ENCODE results near the gene KEL.

The KEL gene

GRCh38 chr7:142913566-142913965 is 48.6 kb downstream of the KEL start:
- Histone ChIP-seq H2AFZ (ENCODE audit: low read depth, low read length) (no peak overlapping the region), H3K79me1 (replicated peaks; ENCODE audit: low read length, poor library complexity, severe bottlenecking) (no peaks in the 10 kb centered on the region), H3K4me3 (ENCODE audit: insufficient read depth in 1 of 2, low read depth in 1 of 2, low read length in 2 of 2) (no peak overlapping the region), H4K8ac (ENCODE audit: low read length) (no peak overlapping the region), H2BK5ac (ENCODE audit: low read depth, low read length, poor library complexity, severe bottlenecking) (no peak overlapping the region), H4K91ac (ENCODE audit: low read length) (no peak overlapping the region), H3K9me3 (ENCODE audit: control insufficient read depth, low read length) (no peaks in the 10 kb centered on the region), H3K4me2 (ENCODE audit: low read length, poor library complexity, severe bottlenecking) (no peak overlapping the region), H3K14ac (ENCODE audit: low read length in 2 of 2) (no peak overlapping the region), H3K23ac (ENCODE audit: low read length in 2 of 2) (no peak overlapping the region), H3K4ac (ENCODE audit: low read depth in 1 of 2, low read length in 2 of 2) (no peak overlapping the region), H3K9ac (ENCODE audit: low read length) (no peak overlapping the region), H2AK5ac (ENCODE audit: low read length, severe bottlenecking) (no peak overlapping the region), H3K27ac (ENCODE audit: low read length, poor library complexity, severe bottlenecking) (no peak overlapping the region), H3K27me3 (ENCODE audit: control insufficient read depth in 1 of 2, insufficient read depth in 1 of 2, low read length in 2 of 2) (peaks cover 0 to 18% of the 10 kb centered on the region in 2 experiments), H2BK12ac (ENCODE audit: low read length in 2 of 2) (no peak overlapping the region), H3K18ac (ENCODE audit: low read depth in 1 of 2, low read length in 2 of 2) (no peak overlapping the region), H2BK120ac (ENCODE audit: low read depth, low read length) (no peak overlapping the region), H3K4me1 (ENCODE audit: control insufficient read depth, insufficient read depth, low read depth, low read length) (no peaks in the 10 kb centered on the region), H3K36me3 (ENCODE audit: control insufficient read depth in 1 of 2, insufficient read depth in 2 of 2, low read depth in 1 of 2, low read length in 2 of 2) (no peaks in the 10 kb centered on the region), H2BK15ac (ENCODE audit: low read depth, poor library complexity, severe bottlenecking) (no peak overlapping the region)
- DNase-seq: no peak
- 57% methylated on average over 2 of the region's 2 CpGs for WGBS

DNA sequence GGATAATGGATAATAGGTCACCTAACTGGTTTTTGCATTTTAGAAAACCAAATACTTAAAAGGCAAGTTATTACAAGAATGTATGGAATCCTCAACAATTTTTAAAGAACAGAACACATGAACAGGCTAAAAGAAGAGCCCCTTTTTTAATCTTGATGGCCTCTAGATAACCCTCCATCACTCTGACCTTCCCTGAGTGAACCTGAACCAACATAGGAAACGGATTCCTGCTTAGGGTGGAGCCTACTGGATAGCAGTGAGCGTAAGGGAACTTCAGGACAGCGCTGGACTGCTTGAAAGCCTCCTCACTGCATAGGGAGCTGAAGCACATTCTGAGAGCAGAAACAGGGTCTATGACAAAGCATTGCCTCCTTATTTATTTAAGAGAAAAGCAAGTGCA is 49.1 kb downstream of the KEL start:
- Histone ChIP-seq H3K9ac (ENCODE audit: low read length) (no peak overlapping the region), H2BK120ac (ENCODE audit: low read depth, low read length) (no peak overlapping the region), H2BK5ac (ENCODE audit: low read depth, low read length, poor library complexity, severe bottlenecking) (no peak overlapping the region), H3K4ac (ENCODE audit: low read depth in 1 of 2, low read length in 2 of 2) (no peak overlapping the region), H2BK12ac (ENCODE audit: low read length in 2 of 2) (no peak overlapping the region), H2AK5ac (ENCODE audit: low read length, severe bottlenecking) (no peak overlapping the region), H3K27me3 (ENCODE audit: control insufficient read depth in 1 of 2, insufficient read depth in 1 of 2, low read length in 2 of 2) (peaks cover 0 to 12% of the 10 kb centered on the region in 2 experiments), H3K9me3 (ENCODE audit: control insufficient read depth, low read length) (no peaks in the 10 kb centered on the region), H3K18ac (ENCODE audit: low read depth in 1 of 2, low read length in 2 of 2) (no peak overlapping the region), H3K4me3 (ENCODE audit: insufficient read depth in 1 of 2, low read depth in 1 of 2, low read length in 2 of 2) (no peak overlapping the region), H3K36me3 (ENCODE audit: control insufficient read depth in 1 of 2, insufficient read depth in 2 of 2, low read depth in 1 of 2, low read length in 2 of 2) (no peaks in the 10 kb centered on the region), H3K4me2 (ENCODE audit: low read length, poor library complexity, severe bottlenecking) (no peak overlapping the region), H2BK15ac (ENCODE audit: low read depth, poor library complexity, severe bottlenecking) (no peak overlapping the region), H3K14ac (ENCODE audit: low read length in 2 of 2) (no peak overlapping the region), H3K27ac (ENCODE audit: low read length, poor library complexity, severe bottlenecking) (no peak overlapping the region), H3K4me1 (ENCODE audit: control insufficient read depth, insufficient read depth, low read depth, low read length) (no peaks in the 10 kb centered on the region), H4K91ac (ENCODE audit: low read length) (no peak overlapping the region), H4K8ac (ENCODE audit: low read length) (no peak overlapping the region), H3K79me1 (replicated peaks; ENCODE audit: low read length, poor library complexity, severe bottlenecking) (no peaks in the 10 kb centered on the region), H2AFZ (ENCODE audit: low read depth, low read length) (no peak overlapping the region), H3K23ac (ENCODE audit: low read length in 2 of 2) (no peak overlapping the region)
- 37% methylated on average over 3 of the region's 3 CpGs for WGBS
- no peak for DNase-seq

DNA sequence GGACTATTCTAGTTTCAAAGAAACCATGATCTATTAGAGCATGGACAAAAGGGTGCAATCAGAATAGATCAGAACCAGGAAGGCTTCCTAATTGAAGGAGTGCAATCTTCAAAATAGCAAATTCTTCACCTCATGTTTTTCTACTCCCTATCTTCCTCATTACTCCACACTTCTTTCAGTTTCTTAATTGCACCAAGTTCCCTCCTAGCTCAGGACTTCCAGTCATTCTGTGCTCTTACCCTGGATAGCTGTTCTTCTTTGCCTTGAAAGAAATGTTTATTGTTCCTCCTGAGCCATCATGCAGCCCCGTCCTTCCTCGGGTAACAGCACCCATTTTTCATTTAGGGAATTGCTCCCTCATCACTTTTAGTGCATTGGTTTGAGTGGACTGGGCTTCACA is 51.7 kb downstream of the KEL start:
- H3K4me2 ChIP-seq (ENCODE audit: low read length, poor library complexity, severe bottlenecking): no peak overlapping the region
- H3K9ac ChIP-seq (ENCODE audit: low read length): no peak overlapping the region
- no peaks in the 10 kb centered on the region for H3K36me3 ChIP-seq (ENCODE audit: control insufficient read depth in 1 of 2, insufficient read depth in 2 of 2, low read depth in 1 of 2, low read length in 2 of 2)
- H3K27me3 ChIP-seq (ENCODE audit: control insufficient read depth in 1 of 2, insufficient read depth in 1 of 2, low read length in 2 of 2): peaks cover 0 to 11% of the 10 kb centered on the region in 2 experiments
- H3K79me1 ChIP-seq (replicated peaks; ENCODE audit: low read length, poor library complexity, severe bottlenecking): no peaks in the 10 kb centered on the region
- H2BK12ac ChIP-seq (ENCODE audit: low read length in 2 of 2): no peak overlapping the region
- DNase-seq: no peak
- no peak overlapping the region for H2BK5ac ChIP-seq (ENCODE audit: low read depth, low read length, poor library complexity, severe bottlenecking)
- H4K91ac ChIP-seq (ENCODE audit: low read length): no peak overlapping the region
- WGBS: 88% methylated on average over 2 of the region's 2 CpGs
- no peak overlapping the region for H2BK120ac ChIP-seq (ENCODE audit: low read depth, low read length)
- no peak overlapping the region for H3K4ac ChIP-seq (ENCODE audit: low read depth in 1 of 2, low read length in 2 of 2)
- no peak overlapping the region for H3K4me3 ChIP-seq (ENCODE audit: insufficient read depth in 1 of 2, low read depth in 1 of 2, low read length in 2 of 2)
- H3K14ac ChIP-seq (ENCODE audit: low read length in 2 of 2): no peak overlapping the region
- H3K27ac ChIP-seq (ENCODE audit: low read length, poor library complexity, severe bottlenecking): no peak overlapping the region
- no peak overlapping the region for H2BK15ac ChIP-seq (ENCODE audit: low read depth, poor library complexity, severe bottlenecking)
- H3K23ac ChIP-seq (ENCODE audit: low read length in 2 of 2): no peak overlapping the region
- H3K9me3 ChIP-seq (ENCODE audit: control insufficient read depth, low read length): peaks cover 5% of the 10 kb centered on the region
- H3K18ac ChIP-seq (ENCODE audit: low read depth in 1 of 2, low read length in 2 of 2): no peak overlapping the region
- H4K8ac ChIP-seq (ENCODE audit: low read length): no peak overlapping the region
- no peaks in the 10 kb centered on the region for H3K4me1 ChIP-seq (ENCODE audit: control insufficient read depth, insufficient read depth, low read depth, low read length)
- H2AFZ ChIP-seq (ENCODE audit: low read depth, low read length): no peak overlapping the region
- H2AK5ac ChIP-seq (ENCODE audit: low read length, severe bottlenecking): no peak overlapping the region

DNA sequence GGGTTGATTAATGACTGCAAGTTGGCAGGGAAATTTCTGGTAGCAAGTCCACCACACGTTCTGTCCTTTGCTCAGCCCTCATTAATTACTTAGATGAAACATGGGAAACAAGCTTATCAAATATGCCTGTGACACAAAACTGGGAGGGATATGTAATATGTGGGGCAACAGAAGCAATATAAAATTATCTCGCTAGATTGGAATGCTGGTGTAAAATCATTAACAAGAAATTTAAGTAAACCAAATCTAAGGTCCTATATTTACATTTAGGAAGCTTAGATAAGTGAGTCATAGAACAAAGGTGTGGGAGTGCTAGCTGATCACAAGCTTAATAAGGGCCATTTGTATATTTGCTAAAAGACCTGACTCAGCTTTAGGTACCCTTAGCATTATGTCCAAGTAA is 52.1 kb downstream of the KEL start:
- Histone ChIP-seq H3K9ac (ENCODE audit: low read length) (no peak overlapping the region), H3K9me3 (ENCODE audit: control insufficient read depth, low read length) (peaks cover 9% of the 10 kb centered on the region), H4K8ac (ENCODE audit: low read length) (no peak overlapping the region), H3K4me3 (ENCODE audit: insufficient read depth in 1 of 2, low read depth in 1 of 2, low read length in 2 of 2) (no peak overlapping the region), H3K36me3 (ENCODE audit: control insufficient read depth in 1 of 2, insufficient read depth in 2 of 2, low read depth in 1 of 2, low read length in 2 of 2) (no peaks in the 10 kb centered on the region), H2BK5ac (ENCODE audit: low read depth, low read length, poor library complexity, severe bottlenecking) (no peak overlapping the region), H3K14ac (ENCODE audit: low read length in 2 of 2) (no peak overlapping the region), H2BK120ac (ENCODE audit: low read depth, low read length) (no peak overlapping the region), H3K18ac (ENCODE audit: low read depth in 1 of 2, low read length in 2 of 2) (no peak overlapping the region), H2BK12ac (ENCODE audit: low read length in 2 of 2) (no peak overlapping the region), H2BK15ac (ENCODE audit: low read depth, poor library complexity, severe bottlenecking) (no peak overlapping the region), H2AFZ (ENCODE audit: low read depth, low read length) (no peak overlapping the region), H2AK5ac (ENCODE audit: low read length, severe bottlenecking) (no peak overlapping the region), H4K91ac (ENCODE audit: low read length) (no peak overlapping the region), H3K4me1 (ENCODE audit: control insufficient read depth, insufficient read depth, low read depth, low read length) (no peaks in the 10 kb centered on the region), H3K4me2 (ENCODE audit: low read length, poor library complexity, severe bottlenecking) (no peak overlapping the region), H3K23ac (ENCODE audit: low read length in 2 of 2) (no peak overlapping the region), H3K27ac (ENCODE audit: low read length, poor library complexity, severe bottlenecking) (no peak overlapping the region), H3K79me1 (replicated peaks; ENCODE audit: low read length, poor library complexity, severe bottlenecking) (no peaks in the 10 kb centered on the region), H3K27me3 (ENCODE audit: control insufficient read depth in 1 of 2, insufficient read depth in 1 of 2, low read length in 2 of 2) (peaks cover 0 to 11% of the 10 kb centered on the region in 2 experiments), H3K4ac (ENCODE audit: low read depth in 1 of 2, low read length in 2 of 2) (no peak overlapping the region)
- DNase-seq: no peak
- no CpG with 5 or more reads among the region's 2 CpGs for WGBS

Measured in mesenchymal stem cell (in vitro differentiated cells and primary cell).